ENCODE measurements around the gene ADCY4. TPM values are rescaled to one million over a fixed set of nuclear protein-coding genes. Genes with fewer than 3 reads are reported as not detected.
"Not testable (repeated sequence)": the region's sequence is repeated elsewhere in the genome, so short reads cannot be mapped to it uniquely, and the experiment has no call there.

The ADCY4 gene
- total and polyA plus RNA-seq, 5 donors: 24.1 to 45.3 (median 33.4) TPM

GRCh38 chr14:24376448-24377070, 41.7 kb upstream of the ADCY4 start:
- WGBS: 68% methylated on average over 16 of the region's 16 CpGs
- H3K9me3 ChIP-seq (ENCODE audit: control insufficient read depth, low read length): no peaks in the 10 kb centered on the region
- intact Hi-C loops (cut with DNase I): no loop called here
- no peak overlapping the region for H3K4me3 ChIP-seq (ENCODE audit: low read length)
- peaks cover 5% of the 10 kb centered on the region for H3K4me1 ChIP-seq (ENCODE audit: control insufficient read depth, insufficient read depth, low read length)
- H3K27me3 ChIP-seq (ENCODE audit: control insufficient read depth, insufficient read depth): no peaks in the 10 kb centered on the region
- DNase-seq (no peak), ATAC-seq (no peak)
- H3K27ac ChIP-seq (ENCODE audit: low read length): no peak overlapping the region

- Histone ChIP-seq H3K9me3 (ENCODE audit: control insufficient read depth, low read length) (no peaks in the 10 kb centered on the region), H3K4me1 (ENCODE audit: control insufficient read depth, insufficient read depth, low read length) (peaks cover 5% of the 10 kb centered on the region), H3K27ac (ENCODE audit: low read length) (no peak overlapping the region), H3K27me3 (ENCODE audit: control insufficient read depth, insufficient read depth) (no peaks in the 10 kb centered on the region), H3K4me3 (ENCODE audit: low read length) (no peak overlapping the region)
- no peak for ATAC-seq
- 70% methylated on average over 12 of the region's 12 CpGs for WGBS
- peak; percentile 66 to 85 (median 76) for DNase-seq
- intact Hi-C loops (cut with DNase I): no loop called here
These were observed 38.0 kb upstream of the ADCY4 start for GRCh38 chr14:24372701-24373416.

- H3K4me1 ChIP-seq (ENCODE audit: control insufficient read depth, insufficient read depth, low read length); DNase-seq; ATAC-seq; H3K27me3 ChIP-seq (ENCODE audit: control insufficient read depth, insufficient read depth); intact Hi-C loops (cut with DNase I); H3K4me3 ChIP-seq (ENCODE audit: low read length); H3K9me3 ChIP-seq (ENCODE audit: control insufficient read depth, low read length); H3K27ac ChIP-seq (ENCODE audit: low read length): not testable (repeated sequence)
- WGBS: 85% methylated on average over 3 of the region's 3 CpGs
These were observed 36.7 kb upstream of the ADCY4 start for GRCh38 chr14:24371605-24372004.

GRCh38 chr14:24370748-24371147, 35.9 kb upstream of the ADCY4 start:
- Histone ChIP-seq H3K4me3 (ENCODE audit: low read length) (no peak overlapping the region), H3K27me3 (ENCODE audit: control insufficient read depth, insufficient read depth) (no peaks in the 10 kb centered on the region), H3K4me1 (ENCODE audit: control insufficient read depth, insufficient read depth, low read length) (no peaks in the 10 kb centered on the region), H3K9me3 (ENCODE audit: control insufficient read depth, low read length) (no peaks in the 10 kb centered on the region), H3K27ac (ENCODE audit: low read length) (no peak overlapping the region)
- DNase-seq: no peak
- ATAC-seq: no peak
- WGBS: 59% methylated on average over 1 of the region's 1 CpG
- intact Hi-C loops (cut with DNase I): no loop called here

- Histone ChIP-seq H3K4me1 (ENCODE audit: control insufficient read depth, insufficient read depth, low read length) (no peaks in the 10 kb centered on the region), H3K27me3 (ENCODE audit: control insufficient read depth, insufficient read depth) (no peaks in the 10 kb centered on the region), H3K27ac (ENCODE audit: low read length) (no peak overlapping the region), H3K9me3 (ENCODE audit: control insufficient read depth, low read length) (no peaks in the 10 kb centered on the region), H3K4me3 (ENCODE audit: low read length) (no peak overlapping the region)
- ATAC-seq (no peak), DNase-seq (peak in 1 of 3 donors; percentile 67)
- 81% methylated on average over 32 of the region's 32 CpGs for WGBS
- intact Hi-C loops (cut with DNase I): loop anchor here (5.0 to 10.0 kb wide), 3 partner anchors 42 to 65 kb away; no protein-coding TSS in a partner anchor
These were observed 35.2 kb upstream of the ADCY4 start for GRCh38 chr14:24369907-24370687.

GRCh38 chr14:24369463-24369862, 34.6 kb upstream of the ADCY4 start:
- intact Hi-C loops (cut with DNase I): loop anchor here (5.0 to 10.0 kb wide), 3 partner anchors 43 to 65 kb away; no protein-coding TSS in a partner anchor
- WGBS: 88% methylated on average over 20 of the region's 20 CpGs

GRCh38 chr14:24368562-24369252, 33.8 kb upstream of the ADCY4 start:
- H3K27ac ChIP-seq (ENCODE audit: low read length): peak overlapping the region; percentile 81
- peak overlapping the region; percentile 83 for H3K4me3 ChIP-seq (ENCODE audit: low read length)
- no peaks in the 10 kb centered on the region for H3K4me1 ChIP-seq (ENCODE audit: control insufficient read depth, insufficient read depth, low read length)
- no peaks in the 10 kb centered on the region for H3K9me3 ChIP-seq (ENCODE audit: control insufficient read depth, low read length)
- 6% methylated on average over 51 of the region's 52 CpGs for WGBS
- peak in 1 of 2 donors; percentile 0 for ATAC-seq
- intact Hi-C loops (cut with DNase I): loop anchor here (5.0 to 10.0 kb wide), 3 partner anchors 44 to 66 kb away; no protein-coding TSS in a partner anchor
- no peaks in the 10 kb centered on the region for H3K27me3 ChIP-seq (ENCODE audit: control insufficient read depth, insufficient read depth)
- peak; percentile 75 to 90 (median 88) for DNase-seq

More at GRCh38 chr14:24369463-24369862, 34.6 kb upstream of the ADCY4 start:
- H3K4me1 ChIP-seq (ENCODE audit: control insufficient read depth, insufficient read depth, low read length): no peaks in the 10 kb centered on the region
- H3K27me3 ChIP-seq (ENCODE audit: control insufficient read depth, insufficient read depth): no peaks in the 10 kb centered on the region
- H3K9me3 ChIP-seq (ENCODE audit: control insufficient read depth, low read length): no peaks in the 10 kb centered on the region
- no peak overlapping the region for H3K27ac ChIP-seq (ENCODE audit: low read length)
- DNase-seq (peak in 2 of 3 donors; percentile 64 to 76), ATAC-seq (no peak)
- H3K4me3 ChIP-seq (ENCODE audit: low read length): no peak overlapping the region

- peak overlapping the region; percentile 83 for H3K4me3 ChIP-seq (ENCODE audit: low read length)
- no peaks in the 10 kb centered on the region for H3K9me3 ChIP-seq (ENCODE audit: control insufficient read depth, low read length)
- no peaks in the 10 kb centered on the region for H3K27me3 ChIP-seq (ENCODE audit: control insufficient read depth, insufficient read depth)
- intact Hi-C loops (cut with DNase I): loop anchor here (5.0 to 10.0 kb wide), 3 partner anchors 44 to 67 kb away; no protein-coding TSS in a partner anchor
- H3K27ac ChIP-seq (ENCODE audit: low read length): peak overlapping the region; percentile 81
- DNase-seq (no peak), ATAC-seq (no peak)
- 2% methylated on average over 15 of the region's 15 CpGs for WGBS
- no peaks in the 10 kb centered on the region for H3K4me1 ChIP-seq (ENCODE audit: control insufficient read depth, insufficient read depth, low read length)
These were observed 33.3 kb upstream of the ADCY4 start for GRCh38 chr14:24368212-24368561.

- H3K27ac ChIP-seq (ENCODE audit: low read length): peak within 1 kb of the TSS; percentile 95
- H3K9me3 ChIP-seq (ENCODE audit: control insufficient read depth, low read length): no peaks in the 10 kb centered on the region
- peak; percentile 35 to 62 for ATAC-seq
- intact Hi-C loops (cut with DNase I): loop anchor here (2.0 to 10.0 kb wide), 4 partner anchors 45 to 67 kb away; no protein-coding TSS in a partner anchor
- H3K27me3 ChIP-seq (ENCODE audit: control insufficient read depth, insufficient read depth): no peaks in the 10 kb centered on the region
- peak within 1 kb of the TSS; percentile 83 for H3K4me3 ChIP-seq (ENCODE audit: low read length)
- no peaks in the 10 kb centered on the region for H3K4me1 ChIP-seq (ENCODE audit: control insufficient read depth, insufficient read depth, low read length)
- peak; percentile 85 to 92 (median 90) for DNase-seq
- 7% methylated on average over 21 of the region's 21 CpGs for WGBS
These were observed 32.8 kb upstream of the ADCY4 start, which contains the start of gene NFATC4 for GRCh38 chr14:24367514-24368211. NFATC4 (plus strand) TSS chr14:24368184; CDS start chr14:24368341, 157 bp downstream.
